Endothelial cell of umbilical vein (primary cell): ENCODE measurements around the gene RAN. TPM values are rescaled to one million over a fixed set of nuclear protein-coding genes. Genes with fewer than 3 reads are reported as not detected.

ENCODE experiments used
- BruUV-seq: library from RNA; stranded (reverse); fragments of 400-500 nt; replicated peaks from 2 replicates; lab custom pipeline; 2021; lab: Mats Ljungman, UMichigan
- CTCF ChIA-PET: fragments of 300-600, 350-600 bp; sonication (Branson Sonifier 250); formaldehyde crosslinking; loops from one replicate; lab custom pipeline; 2021; ENCODE audit warnings: antibody characterized with exemption, inconsistent platforms; lab: Charles Lee
- POLR2A ChIA-PET: fragments of 300-600, 350-600 bp; sonication (Branson Sonifier 250); formaldehyde crosslinking; loops from one replicate; lab custom pipeline; 2021; ENCODE audit warnings: antibody characterized with exemption, inconsistent platforms; lab: Charles Lee
- DNase-seq: peaks from one replicate; pipeline ENCODE4 v3.0.0-alpha.2; 2011; ENCODE audit warnings: low read depth, low spot score
- FAIRE-seq: peaks from 2 replicates; lab custom pipeline; 2011; peaks lifted over from hg19 to GRCh38; lab: Jason Lieb, UNC
- H2AFZ ChIP-seq: 2 replicates; pipeline ENCODE4 v1.6.0; 2012; ENCODE audit warnings: low read depth, low read length, control low read depth, inconsistent platforms
- H3K27ac ChIP-seq: 2 replicates; pipeline ENCODE4 v1.5.1; 2011; ENCODE audit warnings: low read depth, mild to moderate bottlenecking, control low read depth, low read length, moderate library complexity; ENCODE audit not compliant: insufficient read depth
- H3K27me3 ChIP-seq, 2 experiments: 2 replicates each; pipeline versions ENCODE4 v1.6.0 to v1.6.1; 2011; ENCODE audit warnings: low read length in 2 of 2, mixed read lengths in 1 of 2; ENCODE audit not compliant: control insufficient read depth in 2 of 2, insufficient read depth in 2 of 2
- H3K36me3 ChIP-seq, 2 experiments: 2 replicates in 1 of 2; 3 replicates in 1 of 2; pipeline ENCODE4 v1.5.1; 2011; ENCODE audit warnings: low read length in 2 of 2, mild to moderate bottlenecking in 1 of 2, moderate library complexity in 1 of 2; ENCODE audit not compliant: control insufficient read depth in 2 of 2, insufficient read depth in 2 of 2; ENCODE audit errors: extremely low read depth in 1 of 2
- H3K4me1 ChIP-seq: 3 replicates; pipeline ENCODE4 v1.5.1; 2011; ENCODE audit warnings: mild to moderate bottlenecking, low read length; ENCODE audit not compliant: control insufficient read depth, insufficient read depth; ENCODE audit errors: extremely low read depth
- H3K4me2 ChIP-seq: 2 replicates; pipeline ENCODE4 v1.6.1; 2011; ENCODE audit warnings: low read length, control low read depth, mixed read lengths; ENCODE audit not compliant: insufficient read depth
- H3K4me3 ChIP-seq, 3 experiments: fragments of 200-600 bp in 1 of 3; sonication (generic), shearing (Covaris generic) in 1 of 3; replicated peaks in 1 of 3; 2 replicates each; pipeline ENCODE4 v1.5.1; 2011 to 2016; ENCODE audit warnings: control low read depth in 3 of 3, low read length in 3 of 3, mild to moderate bottlenecking in 2 of 3, inconsistent platforms in 1 of 3, low read depth in 1 of 3, moderate library complexity in 1 of 3; ENCODE audit not compliant: insufficient read depth in 1 of 3
- H3K79me2 ChIP-seq: 2 replicates; pipeline ENCODE4 v1.6.0; 2012; ENCODE audit warnings: low read length, inconsistent platforms; ENCODE audit not compliant: control insufficient read depth, insufficient read depth
- H3K9ac ChIP-seq: replicated peaks from 2 replicates; pipeline ENCODE3; 2011; ENCODE audit warnings: low read length, control low read depth; ENCODE audit not compliant: insufficient read depth; ENCODE audit errors: extremely low read depth
- H3K9me1 ChIP-seq: replicated peaks from 3 replicates; pipeline ENCODE4 v1.6.0; 2011; ENCODE audit warnings: mild to moderate bottlenecking, low read length; ENCODE audit not compliant: control insufficient read depth, insufficient read depth; ENCODE audit errors: extremely low read depth
- H3K9me3 ChIP-seq: replicated peaks from 2 replicates; pipeline ENCODE4 v1.5.1; 2012; ENCODE audit warnings: low read length, inconsistent platforms; ENCODE audit not compliant: control insufficient read depth, insufficient read depth
- H4K20me1 ChIP-seq: replicated peaks from 2 replicates; pipeline ENCODE3; 2011; ENCODE audit warnings: mild to moderate bottlenecking, low read length; ENCODE audit not compliant: control insufficient read depth, insufficient read depth; ENCODE audit errors: extremely low read depth
- CTCF ChIP-seq, 2 donors: IDR thresholded peaks; 1 replicate in 1 of 2; 2 replicates in 1 of 2; pipeline ENCODE4 v1.5.1; 2011; ENCODE audit warnings: low read length in 2 of 2, mild to moderate bottlenecking in 2 of 2, moderate library complexity in 2 of 2, control low read depth in 1 of 2, inconsistent platforms in 1 of 2, low read depth in 1 of 2; ENCODE audit not compliant: insufficient read depth in 1 of 2; ENCODE audit errors: extremely low read depth in 1 of 2
- EZH2 ChIP-seq: IDR thresholded peaks from 2 replicates; pipeline ENCODE4 v1.6.1; 2012; ENCODE audit warnings: borderline replicate concordance, low read depth, mild to moderate bottlenecking, moderate library complexity, low read length, inconsistent platforms; ENCODE audit not compliant: severe bottlenecking
- FOS ChIP-seq: IDR thresholded peaks from 2 replicates; pipeline ENCODE4 v1.6.1; 2011; ENCODE audit warnings: mild to moderate bottlenecking, low read length, moderate library complexity, borderline replicate concordance; ENCODE audit not compliant: insufficient read depth
- GATA2 ChIP-seq: IDR thresholded peaks from 2 replicates; pipeline ENCODE4 v1.7.0; 2011; ENCODE audit warnings: low read depth, mild to moderate bottlenecking, moderate library complexity, mixed read lengths, low read length; ENCODE audit not compliant: insufficient read length, insufficient read depth
- JUN ChIP-seq: IDR thresholded peaks from 2 replicates; pipeline ENCODE4 v1.6.1; 2011; ENCODE audit warnings: borderline replicate concordance, low read depth; ENCODE audit not compliant: insufficient read length, insufficient read depth
- MAX ChIP-seq: IDR thresholded peaks from 2 replicates; pipeline ENCODE4 v1.6.1; 2011; ENCODE audit not compliant: insufficient read depth, insufficient read length
- MYC ChIP-seq: IDR thresholded peaks from one replicate; pipeline ENCODE4 v1.6.1; 2011; ENCODE audit warnings: mild to moderate bottlenecking, low read depth, low read length
- POLR2A ChIP-seq: IDR thresholded peaks from 2 replicates; pipeline ENCODE4 v1.6.1; 2012; ENCODE audit warnings: low read depth, mild to moderate bottlenecking, control low read depth, low read length
- POLR2AphosphoS5 ChIP-seq: IDR thresholded peaks from 2 replicates; pipeline ENCODE4 v1.6.1; 2012; ENCODE audit warnings: low read depth, mild to moderate bottlenecking, control low read depth, low read length, moderate library complexity; ENCODE audit not compliant: insufficient read depth
- dilution Hi-C: fragments of 300-500 bp; cut with MboI; formaldehyde crosslinking; loops from one replicate; pipeline ENCODE4 v1.15.0; 2019; ENCODE audit warnings: low sequenced_read_pairs; ENCODE audit not compliant: extremely low pct_ligation_motif_present
- intact Hi-C: fragments of 100-400 bp; cut with micrococcal nuclease; formaldehyde crosslinking; loops from one replicate; pipeline ENCODE4 v1.10.0; 2022
- polyA plus RNA-seq, 4 experiments: library from polyadenylated mRNA; depleted of rRNA in 3 of 4; stranded (reverse) in 3 of 4; unstranded in 1 of 4; fragments of >200 nt; gene quantifications; 2 replicates each; pipeline versions ENCODE4 v1.2.1 to v1.2.3, GENCODE V29; 2011 to 2012; ENCODE audit warnings: missing spikeins in 1 of 4
- total RNA-seq: library from RNA; stranded (reverse); gene quantifications from 2 replicates; pipeline ENCODE4 v1.2.3, GENCODE V29; 2021

The RAN gene
- total and polyA plus RNA-seq, 2 donors (not counting 3 experiments of a cell fraction or from before 2014, with no cell fraction given): 1,075 to 1,205 TPM

- dilution Hi-C loops: no loop called here
- H3K36me3 ChIP-seq: peaks cover 6 to 36% of the 10 kb centered on the region in 2 experiments
- no peak overlapping the region for H2AFZ ChIP-seq
- intact Hi-C loops: loop anchor here (5.0 to 10.0 kb wide), 5 partner anchors 57 to 1073 kb away; partner anchors contain the start of genes EP400 and SFSWAP
- peak overlapping the region; percentile 96 for H3K9ac ChIP-seq
- H3K79me2 ChIP-seq: peaks cover 36% of the 10 kb centered on the region
- H3K4me1 ChIP-seq: peaks cover 23% of the 10 kb centered on the region
- H3K9me1 ChIP-seq: no peaks in the 10 kb centered on the region
- no peaks in the 10 kb centered on the region for H3K27me3 ChIP-seq
- peak; percentile 31 for FAIRE-seq
- DNase-seq: no peak
- H4K20me1 ChIP-seq: peaks cover 9% of the 10 kb centered on the region
- CTCF ChIA-PET: no interaction called here
- TF ChIP-seq CTCF (IDR thresholded peaks at IDR 0.05; ENCODE audit: extremely low read depth in 1 of 2, insufficient read depth in 1 of 2, low read depth in 1 of 2, low read length in 2 of 2) (no peak), POLR2A (no peak), MYC (no peak), EZH2 (no peak), POLR2AphosphoS5 (no peak), GATA2 (no peak), MAX (no peak), FOS (no peak), JUN (no peak)
- POLR2A ChIA-PET: no interaction called here
- no peak overlapping the region for H3K27ac ChIP-seq
- H3K9me3 ChIP-seq: no peaks in the 10 kb centered on the region
- peak overlapping the region in 1 of 3 experiments; percentile 99 for H3K4me3 ChIP-seq
- no TSS peak for BruUV-seq
- H3K4me2 ChIP-seq: peak overlapping the region; percentile 88
These were observed 2.0 kb downstream of the RAN start for GRCh38 chr12:130873825-130874224.
